ENCODE measurements around the gene CCDC195. TPM values are rescaled to one million over a fixed set of nuclear protein-coding genes. Genes with fewer than 3 reads are reported as not detected.

CCDC195 gene
- total RNA-seq, 1 experiment from 2014 or later, result not detected

DNA sequence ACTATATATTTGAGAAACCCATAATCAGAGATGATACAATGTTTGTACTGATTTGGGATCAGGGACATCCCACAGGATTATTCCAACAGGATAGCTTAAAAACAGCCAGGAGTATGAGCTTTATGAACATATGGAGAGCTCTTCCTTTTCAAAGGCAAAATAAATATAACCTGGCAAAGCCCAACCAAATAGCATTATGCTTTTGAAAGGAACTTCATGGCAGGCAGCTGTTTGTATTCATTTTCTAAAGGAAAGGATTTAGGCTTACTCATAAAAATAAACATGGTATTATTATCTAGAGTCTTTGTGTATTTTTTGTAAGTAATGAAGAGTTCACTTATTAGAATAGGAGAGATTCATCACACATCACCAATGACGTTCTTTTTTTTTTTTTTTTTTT, 44.4 kb downstream of the CCDC195 start:
- Histone ChIP-seq H3K4me3 (ENCODE audit: low read length) (no peak overlapping the region), H3K27ac (ENCODE audit: low read length) (no peak overlapping the region), H3K4me2 (ENCODE audit: low read length) (no peak overlapping the region), H3K9ac (ENCODE audit: low read length) (no peak overlapping the region), H3F3A (ENCODE audit: low read length, unreplicated experiment) (no peaks in the 10 kb centered on the region), H3K36me3 (ENCODE audit: low read depth, low read length) (no peaks in the 10 kb centered on the region), H2AFZ (ENCODE audit: low read length) (no peak overlapping the region), H3K27me3 (ENCODE audit: low read length) (no peaks in the 10 kb centered on the region), H3K4me1 (ENCODE audit: insufficient read depth, low read length) (no peaks in the 10 kb centered on the region), H3K9me2 (replicated peaks; ENCODE audit: low read length) (no peaks in the 10 kb centered on the region), H3K79me2 (ENCODE audit: low read length) (no peaks in the 10 kb centered on the region), H3K9me3 (ENCODE audit: low read length) (no peaks in the 10 kb centered on the region), H4K20me1 (ENCODE audit: low read length) (no peaks in the 10 kb centered on the region)
- BruUV-seq (replicated peaks), result no TSS peak
- DNase-seq, result no peak
- ChIA-PET CTCF (no interaction called here), POLR2A (ENCODE audit: unreplicated experiment) (interaction anchor here (0.6 kb wide), 1 partner anchor 60 kb away, joined by 3 read pairs; no protein-coding TSS in a partner anchor)
- intact Hi-C loops (cut with micrococcal nuclease), result loop anchor here (10.0 kb wide), 1 partner anchor 73 kb away; no protein-coding TSS in a partner anchor
- ATAC-seq, result 0 out of 2 replicates have a peak, but pooled peaks have one; percentile 22
- TF ChIP-seq EZH2 (IDR thresholded peaks at IDR 0.05; ENCODE audit: low read length, unreplicated experiment) (no peak), EZH2phosphoT487 (IDR thresholded peaks at IDR 0.05; ENCODE audit: borderline replicate concordance, low read length) (no peak)
- TF ChIP-seq, protein P1, sequence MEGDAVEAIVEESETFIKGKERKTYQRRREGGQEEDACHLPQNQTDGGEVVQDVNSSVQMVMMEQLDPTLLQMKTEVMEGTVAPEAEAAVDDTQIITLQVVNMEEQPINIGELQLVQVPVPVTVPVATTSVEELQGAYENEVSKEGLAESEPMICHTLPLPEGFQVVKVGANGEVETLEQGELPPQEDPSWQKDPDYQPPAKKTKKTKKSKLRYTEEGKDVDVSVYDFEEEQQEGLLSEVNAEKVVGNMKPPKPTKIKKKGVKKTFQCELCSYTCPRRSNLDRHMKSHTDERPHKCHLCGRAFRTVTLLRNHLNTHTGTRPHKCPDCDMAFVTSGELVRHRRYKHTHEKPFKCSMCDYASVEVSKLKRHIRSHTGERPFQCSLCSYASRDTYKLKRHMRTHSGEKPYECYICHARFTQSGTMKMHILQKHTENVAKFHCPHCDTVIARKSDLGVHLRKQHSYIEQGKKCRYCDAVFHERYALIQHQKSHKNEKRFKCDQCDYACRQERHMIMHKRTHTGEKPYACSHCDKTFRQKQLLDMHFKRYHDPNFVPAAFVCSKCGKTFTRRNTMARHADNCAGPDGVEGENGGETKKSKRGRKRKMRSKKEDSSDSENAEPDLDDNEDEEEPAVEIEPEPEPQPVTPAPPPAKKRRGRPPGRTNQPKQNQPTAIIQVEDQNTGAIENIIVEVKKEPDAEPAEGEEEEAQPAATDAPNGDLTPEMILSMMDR (conservative IDR thresholded peaks at IDR 0.05; ENCODE audit: low read depth, low read length), result no peak

DNA sequence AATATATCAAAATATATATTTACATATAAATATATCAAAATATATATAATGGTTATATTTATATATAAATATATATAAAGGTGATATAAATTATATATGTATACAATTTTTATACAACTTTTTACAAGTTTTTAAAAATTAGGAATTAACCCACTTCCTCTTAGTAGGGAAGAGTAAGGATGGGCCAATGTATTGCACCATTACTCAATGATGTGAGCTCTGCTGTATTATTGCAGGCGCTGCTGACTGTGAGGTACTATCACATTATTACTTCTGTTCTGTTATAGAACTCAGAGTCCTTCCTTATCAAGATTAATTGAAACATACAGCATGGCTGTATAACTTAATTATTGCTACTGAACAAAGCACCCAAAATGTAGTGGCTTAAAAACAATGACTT, 46.0 kb downstream of the CCDC195 start:
- ATAC-seq, result no peak
- H2AFZ ChIP-seq (ENCODE audit: low read length), result no peak overlapping the region
- no peaks in the 10 kb centered on the region for H4K20me1 ChIP-seq (ENCODE audit: low read length)
- no peaks in the 10 kb centered on the region for H3K27me3 ChIP-seq (ENCODE audit: low read length)
- BruUV-seq (replicated peaks), result no TSS peak
- no peak overlapping the region for H3K4me2 ChIP-seq (ENCODE audit: low read length)
- H3K9me2 ChIP-seq (replicated peaks; ENCODE audit: low read length), result no peaks in the 10 kb centered on the region
- no peak for DNase-seq
- H3K27ac ChIP-seq (ENCODE audit: low read length), result no peak overlapping the region
- ChIA-PET POLR2A (ENCODE audit: unreplicated experiment) (no interaction called here), CTCF (no interaction called here)
- no peaks in the 10 kb centered on the region for H3K4me1 ChIP-seq (ENCODE audit: insufficient read depth, low read length)
- H3K79me2 ChIP-seq (ENCODE audit: low read length), result no peaks in the 10 kb centered on the region
- no peaks in the 10 kb centered on the region for H3K36me3 ChIP-seq (ENCODE audit: low read depth, low read length)
- H3F3A ChIP-seq (ENCODE audit: low read length, unreplicated experiment), result no peaks in the 10 kb centered on the region
- no peak overlapping the region for H3K9ac ChIP-seq (ENCODE audit: low read length)
- H3K9me3 ChIP-seq (ENCODE audit: low read length), result no peaks in the 10 kb centered on the region
- intact Hi-C loops (cut with micrococcal nuclease), result loop anchor here (10.0 kb wide), 1 partner anchor 75 kb away; no protein-coding TSS in a partner anchor
- TF ChIP-seq, protein P1 (conservative IDR thresholded peaks at IDR 0.05; ENCODE audit: low read depth, low read length), result no peak
- TF ChIP-seq EZH2 (IDR thresholded peaks at IDR 0.05; ENCODE audit: low read length, unreplicated experiment) (no peak), EZH2phosphoT487 (IDR thresholded peaks at IDR 0.05; ENCODE audit: borderline replicate concordance, low read length) (no peak)
- H3K4me3 ChIP-seq (ENCODE audit: low read length), result no peak overlapping the region

DNA sequence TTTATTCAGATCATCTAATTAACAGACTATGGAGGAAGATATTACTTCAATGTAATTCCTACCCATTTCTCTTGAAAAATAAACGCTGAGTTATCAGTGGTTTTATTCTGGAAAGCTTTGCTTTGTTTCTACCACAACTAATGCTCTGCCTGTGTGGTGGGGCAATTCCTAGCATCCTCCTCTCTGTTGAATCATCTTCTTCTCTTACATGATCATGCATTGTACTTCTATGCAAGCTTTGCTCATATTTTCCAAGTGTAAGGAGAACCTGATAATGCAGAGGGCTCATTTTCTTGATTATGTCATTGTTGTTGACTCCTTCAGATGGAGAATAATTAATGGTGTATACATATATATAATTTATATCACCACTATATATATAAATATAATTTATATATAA, 46.7 kb downstream of the CCDC195 start:
- Histone ChIP-seq H3K4me2 (ENCODE audit: low read length) (no peak overlapping the region), H3K4me3 (ENCODE audit: low read length) (no peak overlapping the region), H3K27ac (ENCODE audit: low read length) (no peak overlapping the region), H2AFZ (ENCODE audit: low read length) (no peak overlapping the region), H3K9ac (ENCODE audit: low read length) (no peak overlapping the region), H3K9me2 (replicated peaks; ENCODE audit: low read length) (no peaks in the 10 kb centered on the region), H3K4me1 (ENCODE audit: insufficient read depth, low read length) (no peaks in the 10 kb centered on the region), H3K79me2 (ENCODE audit: low read length) (no peaks in the 10 kb centered on the region), H3K27me3 (ENCODE audit: low read length) (no peaks in the 10 kb centered on the region), H4K20me1 (ENCODE audit: low read length) (no peaks in the 10 kb centered on the region), H3K9me3 (ENCODE audit: low read length) (no peaks in the 10 kb centered on the region), H3F3A (ENCODE audit: low read length, unreplicated experiment) (no peaks in the 10 kb centered on the region), H3K36me3 (ENCODE audit: low read depth, low read length) (no peaks in the 10 kb centered on the region)
- ChIA-PET POLR2A (ENCODE audit: unreplicated experiment) (no interaction called here), CTCF (no interaction called here)
- TF ChIP-seq EZH2 (IDR thresholded peaks at IDR 0.05; ENCODE audit: low read length, unreplicated experiment), result no peak
- TF ChIP-seq, protein P1 (conservative IDR thresholded peaks at IDR 0.05; ENCODE audit: low read depth, low read length), result no peak
- TF ChIP-seq EZH2phosphoT487 (IDR thresholded peaks at IDR 0.05; ENCODE audit: borderline replicate concordance, low read length), result no peak
- DNase-seq, result no peak
- no peak for ATAC-seq
- intact Hi-C loops (cut with micrococcal nuclease), result no loop called here
- BruUV-seq (replicated peaks), result no TSS peak

Data from PC-3 (cell line).